ENCODE data around the gene THUMPD2. TPM values are rescaled to one million over a fixed set of nuclear protein-coding genes. Genes with fewer than 3 reads are reported as not detected.

THUMPD2 gene
- total RNA-seq, 1 donor from 2014 or later, result 21.6 TPM

DNA sequence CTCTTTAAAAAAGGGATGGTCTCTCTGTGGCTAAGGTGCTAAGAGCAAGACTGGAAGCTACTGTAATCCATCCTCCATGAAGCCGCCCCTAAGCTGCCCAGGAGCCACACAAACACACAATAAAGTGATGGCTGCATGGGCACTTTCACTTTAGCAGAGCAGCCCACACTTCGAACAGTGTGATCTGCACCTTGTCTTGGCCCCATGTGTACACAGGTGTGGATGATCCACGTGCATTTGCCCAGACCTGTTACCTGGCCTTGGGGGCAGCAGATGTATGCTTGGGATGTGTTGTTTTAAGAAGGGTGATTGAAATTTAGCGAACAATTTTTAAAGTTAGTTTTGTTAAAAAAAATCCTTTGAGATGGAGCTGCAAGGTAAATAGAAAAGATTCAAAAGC, 73.4 kb downstream of the THUMPD2 start:
- Mint-ChIP-seq H3K36me3 (ENCODE audit: low read depth) (no peaks in the 10 kb centered on the region), H3K27me3 (ENCODE audit: insufficient read depth) (peaks cover 5% of the 10 kb centered on the region), H3K4me3 (no peak overlapping the region), H3K27ac (no peak overlapping the region), H3K4me1 (ENCODE audit: low read depth) (no peaks in the 10 kb centered on the region), H3K9me3 (peaks cover 13% of the 10 kb centered on the region)
- intact Hi-C loops (cut with micrococcal nuclease), result no loop called here
- no peak for DNase-seq (ENCODE audit: low spot score)

GRCh38 chr2:39704540-39704939, 74.5 kb downstream of the THUMPD2 start:
- H3K27me3 Mint-ChIP-seq (ENCODE audit: insufficient read depth), result peaks cover under 1% of the 10 kb centered on the region

DNA sequence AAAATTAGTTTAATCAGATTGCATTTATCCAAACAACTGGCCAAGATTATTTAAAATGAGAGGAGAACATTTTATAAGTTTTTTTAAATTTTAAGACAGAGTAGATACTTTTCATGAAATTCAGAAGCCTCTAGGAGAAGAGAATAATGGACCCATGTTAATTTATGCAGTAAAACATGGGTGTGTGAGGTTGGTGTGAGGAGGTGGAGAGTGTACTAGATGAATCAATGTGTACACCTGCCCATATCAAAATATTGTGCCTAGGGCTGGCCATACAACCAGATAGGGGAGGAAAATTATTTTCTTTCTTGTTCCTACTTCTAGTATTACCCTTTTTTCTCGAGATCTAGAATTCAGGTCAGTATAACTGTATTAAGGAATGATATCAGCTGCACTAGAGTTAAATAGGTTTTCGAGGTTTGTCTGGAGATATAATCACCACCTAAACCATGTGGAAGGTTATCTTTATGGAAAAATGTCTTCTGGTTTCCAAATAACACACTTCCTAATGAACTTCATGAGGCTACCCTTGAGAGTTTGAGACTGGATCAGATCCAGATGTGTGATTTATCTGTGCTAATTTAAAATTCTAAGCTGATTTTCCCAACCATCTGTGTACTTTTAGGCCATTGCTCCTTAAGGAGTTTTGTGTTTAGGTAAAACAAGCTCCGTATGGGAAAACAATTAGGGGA, 75.7 kb downstream of the THUMPD2 start:
- Mint-ChIP-seq H3K4me1 (ENCODE audit: low read depth) (no peaks in the 10 kb centered on the region), H3K27ac (no peak overlapping the region), H3K4me3 (no peak overlapping the region), H3K9me3 (peaks cover 16% of the 10 kb centered on the region), H3K27me3 (ENCODE audit: insufficient read depth) (peaks cover 6% of the 10 kb centered on the region), H3K36me3 (ENCODE audit: low read depth) (no peaks in the 10 kb centered on the region)
- DNase-seq (ENCODE audit: low spot score), result no peak
- intact Hi-C loops (cut with micrococcal nuclease), result no loop called here

More at GRCh38 chr2:39704540-39704939, 74.5 kb downstream of the THUMPD2 start:
- intact Hi-C loops (cut with micrococcal nuclease), result no loop called here
- no peak for DNase-seq (ENCODE audit: low spot score)
- Mint-ChIP-seq H3K9me3 (peaks cover 16% of the 10 kb centered on the region), H3K36me3 (ENCODE audit: low read depth) (no peaks in the 10 kb centered on the region), H3K27ac (no peak overlapping the region), H3K4me3 (no peak overlapping the region), H3K4me1 (ENCODE audit: low read depth) (no peaks in the 10 kb centered on the region)

- H3K27me3 Mint-ChIP-seq (ENCODE audit: insufficient read depth), result peaks cover 14% of the 10 kb centered on the region
- H3K9me3 Mint-ChIP-seq, result peaks cover 16% of the 10 kb centered on the region
- DNase-seq (ENCODE audit: low spot score), result no peak
- no peaks in the 10 kb centered on the region for H3K36me3 Mint-ChIP-seq (ENCODE audit: low read depth)
- H3K4me3 Mint-ChIP-seq, result no peak overlapping the region
- intact Hi-C loops (cut with micrococcal nuclease), result no loop called here
- no peak overlapping the region for H3K27ac Mint-ChIP-seq
- no peaks in the 10 kb centered on the region for H3K4me1 Mint-ChIP-seq (ENCODE audit: low read depth)
These were observed 77.9 kb downstream of the THUMPD2 start for GRCh38 chr2:39701137-39701536.

- Mint-ChIP-seq H3K4me1 (ENCODE audit: low read depth) (no peaks in the 10 kb centered on the region), H3K36me3 (ENCODE audit: low read depth) (no peaks in the 10 kb centered on the region), H3K27ac (no peak overlapping the region), H3K4me3 (no peak overlapping the region), H3K27me3 (ENCODE audit: insufficient read depth) (peaks cover 18% of the 10 kb centered on the region), H3K9me3 (peaks cover 16% of the 10 kb centered on the region)
- intact Hi-C loops (cut with micrococcal nuclease), result no loop called here
- no peak for DNase-seq (ENCODE audit: low spot score)
These were observed 81.6 kb downstream of the THUMPD2 start for GRCh38 chr2:39697454-39697853.

DNA sequence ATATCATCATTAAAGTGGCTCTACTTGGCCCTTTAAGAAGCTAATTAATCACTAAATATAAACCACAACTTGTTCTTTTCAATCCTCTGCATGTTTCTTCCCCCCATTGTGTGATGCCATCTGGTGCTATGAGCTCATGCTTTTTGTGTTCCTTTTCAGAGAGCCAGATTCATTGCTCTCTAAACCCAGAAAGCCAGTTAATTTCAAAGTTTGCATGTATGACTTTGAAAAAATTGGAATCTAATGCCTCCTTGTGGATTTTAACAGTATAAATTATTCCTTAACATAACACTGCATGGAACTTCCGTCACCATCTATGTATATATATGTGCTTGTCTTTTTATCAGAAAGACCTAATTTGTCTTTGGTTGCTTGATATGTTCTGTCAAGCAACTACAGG, 82.2 kb downstream of the THUMPD2 start:
- no peak for DNase-seq (ENCODE audit: low spot score)
- H3K4me1 Mint-ChIP-seq (ENCODE audit: low read depth), result no peaks in the 10 kb centered on the region
- H3K27ac Mint-ChIP-seq, result no peak overlapping the region
- H3K9me3 Mint-ChIP-seq, result peaks cover 11% of the 10 kb centered on the region
- intact Hi-C loops (cut with micrococcal nuclease), result no loop called here
- H3K4me3 Mint-ChIP-seq, result no peak overlapping the region
- no peaks in the 10 kb centered on the region for H3K36me3 Mint-ChIP-seq (ENCODE audit: low read depth)
- peaks cover 21% of the 10 kb centered on the region for H3K27me3 Mint-ChIP-seq (ENCODE audit: insufficient read depth)

DNA sequence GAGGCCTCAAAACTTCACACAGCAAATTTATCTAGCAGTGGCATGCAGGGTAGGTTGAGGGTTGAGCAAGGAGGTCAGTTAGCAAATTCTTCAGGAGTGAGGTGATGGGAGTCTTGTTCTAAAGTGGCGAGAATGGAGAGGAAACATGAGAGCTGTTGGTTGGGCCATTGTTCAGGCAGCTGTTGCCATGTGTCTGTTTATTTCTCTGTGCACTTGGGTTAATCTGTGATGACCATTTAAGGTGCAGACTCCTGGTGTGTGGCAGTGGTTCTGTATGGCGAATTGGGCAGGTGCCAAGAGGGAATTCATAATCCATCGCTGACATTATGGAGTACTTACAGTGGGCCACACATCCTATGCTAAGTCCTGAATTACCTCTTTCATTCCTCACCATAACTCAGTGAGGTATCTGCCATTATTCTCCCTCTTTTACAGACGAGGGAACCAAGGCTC, 82.9 kb downstream of the THUMPD2 start:
- intact Hi-C loops (cut with micrococcal nuclease), result no loop called here
- Mint-ChIP-seq H3K27ac (no peak overlapping the region), H3K36me3 (ENCODE audit: low read depth) (no peaks in the 10 kb centered on the region)

GRCh38 chr2:39693245-39693644, 85.8 kb downstream of the THUMPD2 start:
- Mint-ChIP-seq H3K9me3 (no peaks in the 10 kb centered on the region), H3K36me3 (ENCODE audit: low read depth) (no peaks in the 10 kb centered on the region), H3K27me3 (ENCODE audit: insufficient read depth) (peaks cover 16% of the 10 kb centered on the region), H3K4me3 (no peak overlapping the region), H3K4me1 (ENCODE audit: low read depth) (no peaks in the 10 kb centered on the region), H3K27ac (no peak overlapping the region)
- DNase-seq (ENCODE audit: low spot score), result no peak
- intact Hi-C loops (cut with micrococcal nuclease), result no loop called here

More for the DNA sequence above, 82.9 kb downstream of the THUMPD2 start:
- Mint-ChIP-seq H3K27me3 (ENCODE audit: insufficient read depth) (peaks cover 21% of the 10 kb centered on the region), H3K4me3 (no peak overlapping the region), H3K9me3 (peaks cover 4% of the 10 kb centered on the region), H3K4me1 (ENCODE audit: low read depth) (no peaks in the 10 kb centered on the region)
- no peak for DNase-seq (ENCODE audit: low spot score)

DNA sequence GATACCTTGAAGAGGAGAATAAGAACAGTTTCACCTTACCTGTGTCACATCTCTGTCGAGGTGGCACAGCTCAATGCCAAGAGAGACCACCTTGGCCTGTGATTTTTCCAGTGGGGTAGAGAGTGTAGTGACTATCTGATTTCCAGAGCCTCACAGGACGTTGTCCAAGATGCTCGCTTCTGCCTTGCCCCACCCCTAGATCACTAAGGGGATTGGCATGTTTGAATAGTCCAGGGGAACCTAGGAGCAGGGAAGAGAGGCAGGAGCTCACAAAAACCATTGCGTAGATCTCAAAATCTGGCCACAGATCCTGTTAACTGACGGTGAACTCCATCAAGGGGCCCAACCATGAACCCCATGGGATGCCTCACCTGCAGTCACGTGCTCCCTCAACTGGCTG, 89.2 kb downstream of the THUMPD2 start:
- intact Hi-C loops (cut with micrococcal nuclease), result no loop called here
- no peak overlapping the region for H3K4me3 Mint-ChIP-seq
- no peaks in the 10 kb centered on the region for H3K36me3 Mint-ChIP-seq (ENCODE audit: low read depth)
- peaks cover 9% of the 10 kb centered on the region for H3K27me3 Mint-ChIP-seq (ENCODE audit: insufficient read depth)
- no peak overlapping the region for H3K27ac Mint-ChIP-seq
- no peaks in the 10 kb centered on the region for H3K9me3 Mint-ChIP-seq
- no peaks in the 10 kb centered on the region for H3K4me1 Mint-ChIP-seq (ENCODE audit: low read depth)
- DNase-seq (ENCODE audit: low spot score), result no peak

DNA sequence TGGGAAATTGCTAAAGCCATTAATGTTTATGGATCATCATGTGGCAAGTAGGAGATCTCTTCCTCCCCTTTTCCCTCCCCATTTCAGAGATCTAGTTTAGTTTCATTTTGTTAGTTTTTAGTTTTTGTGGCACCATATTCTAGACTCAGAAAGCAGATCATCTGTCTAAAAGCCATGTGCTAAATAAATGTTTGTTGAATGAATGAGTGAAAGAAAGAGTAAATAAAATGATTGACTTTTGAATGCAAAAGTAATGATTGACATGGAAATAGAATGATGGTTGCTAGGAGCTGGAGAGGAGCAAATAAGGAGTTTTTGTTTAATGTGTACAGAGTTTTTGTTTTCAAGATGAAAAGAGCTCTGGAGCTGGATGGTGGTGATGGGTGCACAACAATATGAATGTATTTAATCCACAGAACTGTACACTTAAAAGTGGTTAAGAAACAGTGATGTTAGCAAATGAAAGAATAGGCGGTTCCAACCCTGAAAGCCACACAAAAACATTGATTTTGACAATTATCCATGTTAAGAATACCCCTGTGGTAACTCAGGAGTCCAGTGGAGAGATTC, 89.7 kb downstream of the THUMPD2 start:
- intact Hi-C loops (cut with micrococcal nuclease), result no loop called here
- no peaks in the 10 kb centered on the region for H3K36me3 Mint-ChIP-seq (ENCODE audit: low read depth)
- DNase-seq (ENCODE audit: low spot score), result no peak
- H3K4me1 Mint-ChIP-seq (ENCODE audit: low read depth), result no peaks in the 10 kb centered on the region
- no peak overlapping the region for H3K27ac Mint-ChIP-seq
- no peaks in the 10 kb centered on the region for H3K9me3 Mint-ChIP-seq
- H3K4me3 Mint-ChIP-seq, result no peak overlapping the region
- peaks cover 9% of the 10 kb centered on the region for H3K27me3 Mint-ChIP-seq (ENCODE audit: insufficient read depth)

- H3K36me3 Mint-ChIP-seq (ENCODE audit: low read depth), result no peaks in the 10 kb centered on the region
- intact Hi-C loops (cut with micrococcal nuclease), result no loop called here
These were observed 90.9 kb downstream of the THUMPD2 start for GRCh38 chr2:39688181-39688580.

DNA sequence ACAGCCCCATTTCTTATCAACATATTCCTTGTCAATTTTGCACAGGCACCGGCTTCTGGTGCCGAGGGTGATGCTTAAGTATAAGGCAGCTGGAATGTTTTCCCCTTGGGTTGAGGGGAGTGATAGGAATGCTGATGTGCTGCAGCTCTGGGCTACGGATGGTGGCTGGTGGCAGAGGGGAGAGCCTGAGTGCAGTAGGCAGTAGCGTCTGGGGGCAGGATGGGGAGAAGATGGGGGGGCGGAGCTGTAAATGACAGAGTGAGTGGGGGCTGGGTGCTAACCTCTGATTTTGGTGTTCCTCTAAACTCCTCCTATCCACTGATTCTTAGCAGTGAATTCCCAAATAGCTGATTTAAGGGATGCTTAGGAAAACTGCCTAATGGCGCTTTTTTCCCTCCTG, 92.6 kb downstream of the THUMPD2 start:
- H3K27me3 Mint-ChIP-seq (ENCODE audit: insufficient read depth), result peaks cover 5% of the 10 kb centered on the region
- H3K9me3 Mint-ChIP-seq, result no peaks in the 10 kb centered on the region
- intact Hi-C loops (cut with micrococcal nuclease), result no loop called here
- H3K36me3 Mint-ChIP-seq (ENCODE audit: low read depth), result no peaks in the 10 kb centered on the region
- no peak for DNase-seq (ENCODE audit: low spot score)
- no peak overlapping the region for H3K4me3 Mint-ChIP-seq
- no peaks in the 10 kb centered on the region for H3K4me1 Mint-ChIP-seq (ENCODE audit: low read depth)
- no peak overlapping the region for H3K27ac Mint-ChIP-seq

More at GRCh38 chr2:39688181-39688580, 90.9 kb downstream of the THUMPD2 start:
- H3K4me1 Mint-ChIP-seq (ENCODE audit: low read depth), result no peaks in the 10 kb centered on the region
- H3K9me3 Mint-ChIP-seq, result no peaks in the 10 kb centered on the region
- H3K4me3 Mint-ChIP-seq, result no peak overlapping the region
- no peak for DNase-seq (ENCODE audit: low spot score)
- H3K27me3 Mint-ChIP-seq (ENCODE audit: insufficient read depth), result peaks cover 5% of the 10 kb centered on the region
- H3K27ac Mint-ChIP-seq, result no peak overlapping the region
